ENCODE measurements around the gene CSPG4.
"Not testable (repeated sequence)": the region's sequence is repeated elsewhere in the genome, so short reads cannot be mapped to it uniquely, and the experiment has no call there.

CSPG4 gene

GRCh38 chr15:75738014-75738646 is 25.5 kb upstream of the CSPG4 start:
- DNase-seq: no peak

- DNase-seq: not testable (repeated sequence)
Measured at GRCh38 chr15:75737116-75738013, 24.7 kb upstream of the CSPG4 start.

- no peak for DNase-seq
Measured at GRCh38 chr15:75736256-75736655, 23.6 kb upstream of the CSPG4 start.

GRCh38 chr15:75734861-75735760 is 22.5 kb upstream of the CSPG4 start:
- not testable (repeated sequence) for DNase-seq

- peak; percentile 71 for DNase-seq
Measured at GRCh38 chr15:75733761-75734651, 21.4 kb upstream of the CSPG4 start.

GRCh38 chr15:75732809-75733451 is 20.3 kb upstream of the CSPG4 start:
- DNase-seq: peak; percentile 58

GRCh38 chr15:75732177-75732808 is 19.6 kb upstream of the CSPG4 start:
- no peak for DNase-seq

- peak; percentile 39 for DNase-seq
Measured at GRCh38 chr15:75731248-75732151, 18.9 kb upstream of the CSPG4 start.

GRCh38 chr15:75730376-75731247 is 18.0 kb upstream of the CSPG4 start:
- DNase-seq: not testable (repeated sequence)

- DNase-seq: no peak
Measured at GRCh38 chr15:75729326-75730069, 16.9 kb upstream of the CSPG4 start.

GRCh38 chr15:75727851-75728715 is 15.4 kb upstream of the CSPG4 start:
- no peak for DNase-seq

- DNase-seq: no peak
Measured at GRCh38 chr15:75727031-75727531, 14.4 kb upstream of the CSPG4 start.

- DNase-seq: no peak
Measured at GRCh38 chr15:75725719-75726607, 13.3 kb upstream of the CSPG4 start.

- no peak for DNase-seq
Measured at GRCh38 chr15:75725006-75725718, 12.5 kb upstream of the CSPG4 start.

Data from NCI-H226 (cell line).